Activated CD4-positive, alpha-beta T cell treated with anti-CD3 and anti-CD28 coated beads, Interleukin-2, amount 50 U/mL, for 24 hours (primary cell): Measurements from ENCODE around the gene HAND2.

ENCODE experiments used
- DNase-seq, 2 donors: peaks; one replicate each; pipeline ENCODE4 v3.0.0-alpha.2; 2020; ENCODE audit warnings: low read depth in 1 of 2, low spot score in 1 of 2

Gene HAND2

DNA sequence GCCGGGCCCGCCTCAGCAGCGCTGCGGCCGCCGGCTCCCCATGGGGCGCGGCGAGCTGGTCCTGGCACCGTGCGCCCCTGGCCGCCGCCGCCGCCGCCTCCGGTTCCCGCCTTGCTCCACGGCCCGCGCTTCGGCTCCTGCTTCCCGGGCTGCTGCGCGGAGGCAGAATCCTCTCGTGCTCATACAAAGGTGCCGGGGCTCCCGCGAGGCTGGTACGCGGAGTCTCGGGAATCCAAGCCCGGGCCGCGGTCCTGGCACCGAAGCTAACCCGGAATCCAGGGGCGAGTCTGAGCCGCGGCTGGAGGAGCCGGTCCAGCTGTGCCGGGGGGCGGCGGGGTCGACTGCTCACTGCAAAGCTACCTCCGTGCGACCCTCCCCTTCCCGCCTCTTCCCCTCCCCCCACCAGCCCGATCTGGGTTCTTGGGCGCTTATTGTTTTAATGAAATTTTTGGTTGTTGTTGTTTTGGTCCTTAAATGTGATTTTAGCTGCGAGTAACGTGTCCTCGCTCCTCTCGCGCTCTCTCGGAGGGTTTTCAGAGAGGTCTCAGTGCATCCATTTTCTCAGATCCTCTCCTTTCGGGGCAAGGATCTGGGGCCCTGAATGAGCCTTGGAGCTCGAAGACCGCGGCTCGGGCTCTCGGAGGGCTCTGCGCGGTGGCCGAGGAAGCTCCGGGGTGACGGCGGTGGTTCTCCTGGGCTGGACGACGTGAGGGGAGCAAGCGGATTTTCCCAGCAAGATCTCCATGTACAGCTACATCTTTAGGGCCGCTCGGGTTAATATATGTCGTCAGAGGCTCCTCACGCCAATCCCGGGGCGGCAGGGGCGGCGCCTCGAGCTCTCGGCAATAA is at the start of gene HAND2:
TSS of gene HAND2 (minus strand) at position 753 of the 849 bp plus-strand sequence. CDS start 940 bp downstream, outside the sequence.
- DNase-seq: no peak

DNA sequence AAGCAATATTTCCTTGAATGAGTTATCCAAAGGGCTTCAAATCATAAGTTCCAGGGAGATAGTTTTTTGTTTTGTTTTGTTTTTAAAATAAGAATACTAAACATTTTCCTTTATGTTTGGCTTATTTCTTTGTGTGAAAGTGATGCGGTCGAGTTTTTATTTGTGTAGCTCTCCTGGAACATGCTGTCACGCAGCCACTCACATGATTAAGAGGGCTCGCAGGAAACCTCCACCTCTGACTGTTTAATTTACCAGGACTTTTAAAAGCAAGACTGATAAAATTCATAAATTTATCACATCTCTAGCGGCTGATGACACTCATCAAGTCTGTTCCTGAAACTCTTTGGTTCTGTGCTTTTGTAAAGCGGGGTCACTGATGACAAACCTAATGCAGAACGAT is 48.9 kb upstream of the HAND2 start:
- no peak for DNase-seq

DNA sequence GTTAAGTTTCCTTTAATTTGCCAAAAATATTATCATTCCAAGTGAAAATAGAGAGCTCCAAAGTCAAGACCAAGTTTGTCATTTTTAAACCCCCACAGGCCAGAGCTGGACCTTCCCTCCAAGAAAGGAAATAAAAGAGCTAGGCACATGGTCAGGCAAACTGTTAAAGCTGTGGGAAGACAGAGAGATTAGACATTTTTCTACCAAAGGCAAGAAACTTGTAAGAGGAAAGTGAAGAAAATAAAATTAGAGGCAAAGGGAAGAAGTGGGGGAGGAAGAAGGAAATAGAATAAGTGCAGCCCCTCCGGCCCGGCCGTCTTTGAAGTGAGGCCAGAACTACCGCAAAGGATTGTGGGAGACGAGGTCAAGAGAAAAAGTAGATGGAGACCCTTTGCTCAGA is 47.9 kb upstream of the HAND2 start:
- DNase-seq: no peak

DNA sequence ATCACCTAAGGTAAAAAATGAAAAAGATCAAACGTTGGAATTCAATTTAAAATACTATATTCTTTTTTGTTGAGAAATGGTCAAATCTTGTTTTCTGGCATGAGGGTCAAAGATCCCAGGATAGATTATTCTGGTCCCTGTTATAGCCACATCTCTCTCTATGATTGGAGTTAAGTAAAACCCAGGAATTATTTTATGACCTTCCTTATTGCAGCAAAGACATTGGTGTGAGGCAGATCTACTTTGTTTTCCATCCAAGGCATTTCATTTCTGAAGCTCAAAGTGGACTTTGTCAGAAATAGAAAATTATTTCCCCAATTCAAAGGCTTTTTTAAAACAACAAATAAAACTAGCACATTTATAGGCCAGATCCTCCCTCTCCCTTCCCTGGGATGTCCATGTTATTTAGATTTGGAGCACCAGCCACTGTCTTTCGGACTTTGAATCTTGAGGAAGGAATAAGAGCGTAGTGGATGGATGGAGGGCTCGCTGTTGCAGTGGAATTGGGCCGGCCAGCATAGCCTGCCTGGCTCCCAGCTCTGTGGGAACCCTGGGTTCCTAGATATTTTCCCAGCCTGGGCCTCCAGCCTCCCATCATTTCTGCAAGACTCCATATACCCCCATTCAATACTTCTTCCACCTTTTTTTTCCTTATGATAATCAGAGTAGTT is 45.6 kb upstream of the HAND2 start:
- no peak for DNase-seq

- DNase-seq: no peak
Observed at GRCh38 chr4:173573725-173574124, 43.7 kb upstream of the HAND2 start.

DNA sequence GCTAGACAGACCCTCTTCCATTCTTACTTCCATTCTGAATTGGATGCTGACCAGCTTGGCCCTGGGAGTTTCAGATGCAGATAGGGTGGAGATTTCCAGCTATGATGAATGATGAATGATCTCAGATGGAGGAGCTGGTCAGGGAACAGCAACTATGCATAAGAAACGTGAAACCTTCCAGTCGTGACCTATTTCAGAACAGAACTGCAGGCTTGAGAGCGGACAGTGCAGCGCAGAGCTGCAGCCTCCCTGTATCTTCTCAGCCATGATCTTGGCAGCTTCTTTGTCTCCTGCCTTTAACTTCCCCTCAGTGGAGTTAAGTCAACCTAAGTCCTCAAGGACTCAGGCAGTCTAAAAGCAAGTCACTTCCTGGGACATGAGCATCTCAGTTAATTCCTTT is 43.3 kb upstream of the HAND2 start:
- no peak for DNase-seq

- no peak for DNase-seq
Observed at GRCh38 chr4:173572493-173573129, 42.6 kb upstream of the HAND2 start.

DNA sequence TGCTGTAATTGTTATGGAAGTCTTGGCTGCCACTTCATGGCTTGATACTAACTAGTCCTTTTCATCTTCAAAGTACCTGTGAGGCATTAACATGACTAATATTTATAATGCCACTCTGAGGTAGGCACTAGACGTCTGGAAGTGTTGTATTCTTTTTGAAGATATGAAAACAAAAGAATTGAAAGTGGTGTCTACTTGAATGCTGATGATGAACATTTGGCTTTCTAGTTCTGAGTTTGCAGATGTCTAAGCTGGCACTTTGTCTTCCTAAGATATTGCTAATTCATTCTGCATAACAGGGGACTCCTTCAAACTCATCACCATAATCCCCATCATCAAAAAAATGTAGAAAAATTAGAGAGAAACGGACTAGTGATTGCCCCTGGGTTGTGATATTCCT is 41.6 kb upstream of the HAND2 start:
- DNase-seq: no peak

DNA sequence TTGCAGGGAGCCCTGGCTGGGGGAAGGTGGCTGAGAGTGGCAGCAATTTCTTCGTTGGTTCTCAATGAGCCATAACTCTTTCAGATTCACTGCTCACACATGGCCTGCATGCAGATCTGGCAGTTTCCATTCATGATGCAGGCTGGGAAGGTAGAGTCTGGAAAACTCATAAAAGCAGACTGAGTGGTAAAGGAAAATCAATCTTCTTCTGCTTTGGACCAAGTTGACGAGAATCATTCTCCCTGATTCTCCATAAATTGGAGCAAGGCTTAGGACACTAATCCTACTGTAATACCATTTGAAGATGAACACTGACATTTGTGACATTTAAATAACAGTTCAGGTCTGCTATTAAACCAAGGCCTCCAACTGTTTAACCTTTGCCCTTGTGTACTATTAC is 35.3 kb upstream of the HAND2 start:
- no peak for DNase-seq

- DNase-seq: no peak
Observed at GRCh38 chr4:173564461-173564860, 34.4 kb upstream of the HAND2 start.

GRCh38 chr4:173560896-173561295 is 30.9 kb upstream of the HAND2 start:
- DNase-seq: no peak

GRCh38 chr4:173556398-173557131 is 26.5 kb upstream of the HAND2 start:
- DNase-seq: no peak

GRCh38 chr4:173547889-173548288 is 17.9 kb upstream of the HAND2 start:
- DNase-seq: no peak

- DNase-seq: no peak
Observed at GRCh38 chr4:173546776-173547175, 16.7 kb upstream of the HAND2 start.

GRCh38 chr4:173545440-173545839 is 15.4 kb upstream of the HAND2 start:
- no peak for DNase-seq

DNA sequence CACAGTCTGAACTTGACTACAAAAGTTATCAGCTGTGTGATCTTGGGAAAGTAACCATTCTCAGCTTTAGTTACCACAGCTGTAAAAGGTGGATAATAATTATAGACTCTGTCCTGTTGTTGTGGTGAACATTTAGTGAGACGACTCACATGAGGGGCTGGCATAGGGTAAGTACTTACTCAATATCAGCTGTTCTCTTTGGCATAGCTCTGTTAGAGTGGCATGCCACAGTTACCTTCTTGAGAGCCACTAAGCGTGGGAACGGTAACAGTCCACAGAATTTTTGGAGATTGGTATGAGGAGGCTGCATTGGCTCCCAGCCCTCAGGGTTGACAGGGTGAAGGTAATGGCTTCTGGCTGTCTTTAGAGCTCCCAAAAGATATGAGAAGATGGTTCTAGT is 13.2 kb upstream of the HAND2 start:
- no peak for DNase-seq

- no peak for DNase-seq
Observed at GRCh38 chr4:173539986-173540385, 10.0 kb upstream of the HAND2 start.

DNA sequence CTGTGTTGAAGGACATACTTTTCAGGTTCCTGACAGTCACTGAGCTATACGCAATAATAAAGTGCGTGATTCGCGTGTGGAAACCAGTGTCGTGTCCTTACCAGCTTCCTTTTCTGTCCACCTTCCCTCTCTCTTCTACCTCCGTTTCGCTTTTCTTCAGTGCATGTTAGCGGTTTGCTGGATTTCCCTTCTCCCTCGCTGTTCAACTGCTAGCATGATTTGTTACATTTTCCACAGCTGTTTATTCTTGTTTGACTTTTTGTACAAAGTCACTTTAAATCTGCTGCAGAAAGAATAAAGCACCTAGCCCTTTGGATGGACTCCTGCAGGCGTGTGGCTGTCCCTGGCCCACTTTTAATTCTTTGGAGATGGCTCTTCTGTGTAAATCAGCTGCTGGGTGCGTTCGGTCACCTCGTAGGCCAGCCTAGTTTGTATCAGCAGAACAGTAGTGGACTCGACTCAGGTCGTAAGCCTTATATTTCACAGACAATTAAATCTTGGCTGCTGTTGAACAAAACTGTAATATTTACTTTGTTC is 8.9 kb upstream of the HAND2 start:
- no peak for DNase-seq

GRCh38 chr4:173538148-173538908 is 8.3 kb upstream of the HAND2 start:
- no peak for DNase-seq

GRCh38 chr4:173537613-173538147 is 7.7 kb upstream of the HAND2 start:
- no peak for DNase-seq
